PC-3 (cell line): ENCODE data around the gene SIPA1L3. TPM values are rescaled to one million over a fixed set of nuclear protein-coding genes. Genes with fewer than 3 reads are reported as not detected.

Experiments
- ATAC-seq: fragments of 200-7000 bp; cut with Tn5 transposase; 2 replicates; pipeline ENCODE4 v1.9.1; 2020; ENCODE audit warnings: mild to moderate bottlenecking, moderate library complexity
- BruUV-seq: library from RNA; stranded (reverse); fragments of 400-500 nt; replicated peaks from 2 replicates; lab custom pipeline; 2021; lab: Mats Ljungman, UMichigan
- CTCF ChIA-PET: fragments of 300-600 bp; sonication (Branson Sonifier 250); formaldehyde crosslinking; loops from one replicate; lab custom pipeline; 2022; ENCODE audit warnings: antibody characterized with exemption; lab: Charles Lee
- POLR2A ChIA-PET: fragments of 300-600 bp; sonication (Branson Sonifier 250); formaldehyde crosslinking; loops from one replicate; lab custom pipeline; 2022; ENCODE audit warnings: antibody characterized with exemption; ENCODE audit not compliant: unreplicated experiment; lab: Charles Lee
- DNase-seq: peaks from one replicate; pipeline ENCODE4 v3.0.0-alpha.2; 2015
- H2AFZ ChIP-seq: fragments of 300-600 bp; sonication (generic); 2 replicates; pipeline ENCODE4 v1.6.0; 2016; ENCODE audit warnings: antibody characterized with exemption, low read length
- H3F3A ChIP-seq: fragments of 300-600 bp; sonication (generic); one replicate; pipeline ENCODE4 v1.6.0; 2017; ENCODE audit warnings: antibody characterized with exemption, low read length, control low read depth, mild to moderate bottlenecking; ENCODE audit not compliant: unreplicated experiment
- H3K27ac ChIP-seq: fragments of 300-600 bp; sonication (generic); 2 replicates; pipeline ENCODE4 v1.5.1; 2016; ENCODE audit warnings: mild to moderate bottlenecking, low read length
- H3K27me3 ChIP-seq: fragments of 300-600 bp; sonication (generic); 2 replicates; pipeline ENCODE4 v1.6.1; 2016; ENCODE audit warnings: low read length, mixed read lengths
- H3K36me3 ChIP-seq: fragments of 300-600 bp; sonication (generic); 2 replicates; pipeline ENCODE4 v1.6.1; 2016; ENCODE audit warnings: low read depth, mixed run types, low read length, mixed read lengths
- H3K4me1 ChIP-seq: fragments of 300-600 bp; sonication (generic); 2 replicates; pipeline ENCODE4 v1.5.1; 2016; ENCODE audit warnings: low read length; ENCODE audit not compliant: insufficient read depth
- H3K4me2 ChIP-seq: fragments of 300-600 bp; sonication (generic); 2 replicates; pipeline ENCODE4 v1.6.0; 2016; ENCODE audit warnings: low read length
- H3K4me3 ChIP-seq: fragments of 300-600 bp; sonication (generic); 2 replicates; pipeline ENCODE4 v1.5.1; 2016; ENCODE audit warnings: mild to moderate bottlenecking, low read length, mixed read lengths
- H3K79me2 ChIP-seq: fragments of 300-600 bp; sonication (generic); 2 replicates; pipeline ENCODE4 v1.6.1; 2017; ENCODE audit warnings: low read length, mixed read lengths
- H3K9ac ChIP-seq: fragments of 300-600 bp; sonication (generic); 2 replicates; pipeline ENCODE4 v1.6.0; 2016; ENCODE audit warnings: mild to moderate bottlenecking, low read length
- H3K9me2 ChIP-seq: fragments of 300-600 bp; sonication (generic); replicated peaks from 2 replicates; pipeline ENCODE4 v1.6.1; 2016; ENCODE audit warnings: mixed run types, low read length, mixed read lengths
- H3K9me3 ChIP-seq: fragments of 300-600 bp; sonication (generic); 2 replicates; pipeline ENCODE4 v1.6.1; 2016; ENCODE audit warnings: low read length, mixed read lengths
- H4K20me1 ChIP-seq: fragments of 300-600 bp; sonication (generic); 2 replicates; pipeline ENCODE4 v1.6.1; 2016; ENCODE audit warnings: low read length, mixed read lengths
- CTCF ChIP-seq: fragments of 300-600 bp; sonication (generic); conservative IDR thresholded peaks from 2 replicates; pipeline ENCODE4 v1.5.1; 2017; ENCODE audit warnings: antibody characterized with exemption, low read depth, mild to moderate bottlenecking, low read length
- EZH2 ChIP-seq: fragments of 300-600 bp; sonication (generic); IDR thresholded peaks from one replicate; pipeline ENCODE4 v1.6.1; 2017; ENCODE audit warnings: antibody characterized with exemption, mild to moderate bottlenecking, low read length; ENCODE audit not compliant: unreplicated experiment
- EZH2phosphoT487 ChIP-seq: fragments of 300-600 bp; sonication (generic); IDR thresholded peaks from 2 replicates; pipeline ENCODE4 v1.6.1; 2018; ENCODE audit warnings: mild to moderate bottlenecking, antibody characterized with exemption, low read length, borderline replicate concordance
- intact Hi-C: fragments of 100-400 bp; cut with micrococcal nuclease; formaldehyde crosslinking; loops from 2 replicates; pipeline ENCODE4 v1.9.0; 2023
- total RNA-seq: library from RNA; depleted of rRNA; stranded (reverse); fragments of >200 nt; gene quantifications from 2 replicates; pipeline ENCODE4 v1.2.3, GENCODE V29; 2014

Gene SIPA1L3
- total RNA-seq, 1 experiment from 2014 or later: 38.7 TPM

- H3F3A ChIP-seq: no peaks in the 10 kb centered on the region
- POLR2A ChIA-PET: no interaction called here
- no peak overlapping the region for H3K4me2 ChIP-seq
- no peaks in the 10 kb centered on the region for H4K20me1 ChIP-seq
- CTCF ChIA-PET: no interaction called here
- no peak for DNase-seq
- H3K9me3 ChIP-seq: no peaks in the 10 kb centered on the region
- no peak for TF ChIP-seq EZH2phosphoT487
- no peak for TF ChIP-seq CTCF
- no peak overlapping the region for H3K9ac ChIP-seq
- H3K27me3 ChIP-seq: no peaks in the 10 kb centered on the region
- no peaks in the 10 kb centered on the region for H3K4me1 ChIP-seq
- H3K27ac ChIP-seq: no peak overlapping the region
- ATAC-seq: no peak
- no peak overlapping the region for H2AFZ ChIP-seq
- H3K36me3 ChIP-seq: no peaks in the 10 kb centered on the region
- no peaks in the 10 kb centered on the region for H3K9me2 ChIP-seq
- intact Hi-C loops: no loop called here
- H3K4me3 ChIP-seq: no peak overlapping the region
- no peaks in the 10 kb centered on the region for H3K79me2 ChIP-seq
- BruUV-seq: no TSS peak
Observed at GRCh38 chr19:38210458-38210987, 303.5 kb downstream of the SIPA1L3 start.

- no peak for ATAC-seq
Observed at GRCh38 chr19:38211151-38211591, 304.2 kb downstream of the SIPA1L3 start.

DNA sequence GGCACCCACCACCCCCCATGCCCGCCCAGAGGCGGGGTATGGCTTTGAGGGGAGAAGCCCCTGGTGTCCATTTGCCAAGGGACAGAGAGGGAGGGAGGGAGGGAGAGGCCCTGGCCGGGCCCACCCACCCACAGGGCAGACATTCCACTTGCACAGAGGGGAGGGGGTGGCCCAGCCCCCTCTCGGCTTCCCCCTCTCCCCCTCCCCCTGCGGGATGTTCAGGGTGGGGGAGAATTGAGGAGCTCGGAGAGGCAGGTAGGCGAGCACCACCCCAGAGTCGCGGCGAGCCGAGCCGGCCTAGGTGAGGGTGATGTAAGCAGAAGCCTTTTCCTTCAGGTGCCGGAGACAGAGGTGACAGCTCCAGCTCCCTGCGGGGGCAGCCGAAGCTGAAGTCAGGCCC is 304.8 kb downstream of the SIPA1L3 start:
- no peaks in the 10 kb centered on the region for H3K4me1 ChIP-seq
- BruUV-seq: no TSS peak
- no peaks in the 10 kb centered on the region for H3K27me3 ChIP-seq
- H4K20me1 ChIP-seq: no peaks in the 10 kb centered on the region
- no peaks in the 10 kb centered on the region for H3K9me2 ChIP-seq
- CTCF ChIA-PET: no interaction called here
- H3K9ac ChIP-seq: no peak overlapping the region
- no peak overlapping the region for H3K4me3 ChIP-seq
- H3F3A ChIP-seq: no peaks in the 10 kb centered on the region
- H3K36me3 ChIP-seq: no peaks in the 10 kb centered on the region
- TF ChIP-seq EZH2: no peak
- no peak for TF ChIP-seq CTCF
- no peak for TF ChIP-seq EZH2phosphoT487
- intact Hi-C loops: no loop called here
- no peak overlapping the region for H3K27ac ChIP-seq
- no peak overlapping the region for H2AFZ ChIP-seq
- POLR2A ChIA-PET: no interaction called here
- DNase-seq (no peak), ATAC-seq (no peak)
- H3K4me2 ChIP-seq: no peak overlapping the region
- no peaks in the 10 kb centered on the region for H3K79me2 ChIP-seq
- H3K9me3 ChIP-seq: no peaks in the 10 kb centered on the region

More at GRCh38 chr19:38211151-38211591, 304.2 kb downstream of the SIPA1L3 start:
- no peaks in the 10 kb centered on the region for H3K4me1 ChIP-seq
- TF ChIP-seq EZH2phosphoT487: no peak
- TF ChIP-seq EZH2: no peak
- H3K27ac ChIP-seq: no peak overlapping the region
- no peaks in the 10 kb centered on the region for H3K9me2 ChIP-seq
- H3K9ac ChIP-seq: no peak overlapping the region
- H3K4me2 ChIP-seq: no peak overlapping the region
- H3K79me2 ChIP-seq: no peaks in the 10 kb centered on the region
- CTCF ChIA-PET: no interaction called here
- BruUV-seq: no TSS peak
- DNase-seq: no peak
- no peaks in the 10 kb centered on the region for H4K20me1 ChIP-seq
- H3K4me3 ChIP-seq: no peak overlapping the region
- intact Hi-C loops: no loop called here
- H3F3A ChIP-seq: no peaks in the 10 kb centered on the region
- H3K36me3 ChIP-seq: no peaks in the 10 kb centered on the region
- no peaks in the 10 kb centered on the region for H3K27me3 ChIP-seq
- POLR2A ChIA-PET: no interaction called here
- no peak overlapping the region for H2AFZ ChIP-seq
- H3K9me3 ChIP-seq: no peaks in the 10 kb centered on the region
